ENCODE measurements around the gene DNAJC30.

- no peak for TF ChIP-seq EP300 (IDR thresholded peaks at IDR 0.05; ENCODE audit: borderline replicate concordance in 1 of 2, low read depth in 1 of 2, low read length in 1 of 2)
- TF ChIP-seq REST (IDR thresholded peaks at IDR 0.05; ENCODE audit: low read depth, low read length), result no peak
- no peak for TF ChIP-seq EZH2phosphoT487 (IDR thresholded peaks at IDR 0.05; ENCODE audit: borderline replicate concordance, low read depth)
- TF ChIP-seq FOXJ3 (CRISPR knock-in tag; IDR thresholded peaks at IDR 0.05), result no peak
- no peak for TF ChIP-seq CTCF (IDR thresholded peaks at IDR 0.05)
- TF ChIP-seq FOSL2 (IDR thresholded peaks at IDR 0.05; ENCODE audit: borderline replicate concordance, low read depth), result no peak
Measured at GRCh38 chr7:73680501-73680900, 2.8 kb downstream of the DNAJC30 start.

Data from SK-N-SH (cell line).